Measurements from ENCODE around the gene IL13.
"Not testable (repeated sequence)": the region's sequence is repeated elsewhere in the genome, so short reads cannot be mapped to it uniquely, and the experiment has no call there.

The IL13 gene

GRCh38 chr5:132657676-132658380 lies at the start of gene IL13:
Gene IL13 (plus strand): TSS chr5:132658173. CDS start chr5:132658187, 14 bp downstream.
- no peak for DNase-seq (ENCODE audit: low read depth)

- DNase-seq (ENCODE audit: low read depth) = no peak
Observed at GRCh38 chr5:132611965-132612364, 46.0 kb upstream of the IL13 start.

GRCh38 chr5:132612846-132613245 lies 45.1 kb upstream of the IL13 start:
- DNase-seq (ENCODE audit: low read depth) = no peak

GRCh38 chr5:132621699-132622098 lies 36.3 kb upstream of the IL13 start:
- no peak for DNase-seq (ENCODE audit: low read depth)

DNA sequence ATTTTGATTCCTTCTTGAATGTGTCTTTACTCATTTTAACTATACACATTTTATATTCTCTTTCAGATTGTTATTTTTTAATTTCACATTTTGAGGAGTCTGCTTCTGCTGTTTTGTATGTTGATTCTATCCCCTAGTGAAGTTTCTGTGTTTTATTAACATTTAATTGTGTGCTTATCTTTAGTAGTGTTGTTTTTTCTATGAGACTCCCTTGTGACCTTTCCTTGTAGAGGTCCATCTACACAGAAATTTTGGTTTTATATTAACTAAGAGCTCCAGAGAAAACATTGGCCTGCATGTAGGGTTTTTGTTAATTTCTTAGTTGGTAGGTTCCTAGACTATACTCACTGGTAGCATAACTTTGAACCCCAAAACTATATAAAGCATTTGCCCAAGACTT lies 35.4 kb upstream of the IL13 start:
- no peak for DNase-seq (ENCODE audit: low read depth)

DNA sequence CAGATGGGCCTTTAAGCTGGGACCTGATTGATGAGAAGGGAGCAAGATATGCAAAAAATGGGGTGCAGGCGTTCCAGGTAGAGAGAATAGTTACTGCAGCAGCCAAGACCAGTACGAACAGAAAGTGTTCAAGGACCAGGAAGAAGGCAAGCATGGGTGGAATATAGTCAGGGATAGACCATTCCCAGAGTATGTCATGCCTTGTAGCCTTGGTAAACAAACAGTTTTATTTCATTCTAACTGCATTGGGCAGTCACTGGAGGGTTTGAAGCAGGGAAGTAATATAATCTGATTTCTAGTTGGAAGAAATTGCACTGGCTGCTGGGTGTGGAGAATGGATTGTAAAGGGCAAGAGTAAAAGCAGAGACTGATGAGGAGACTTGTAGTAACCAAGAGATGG lies 30.5 kb upstream of the IL13 start:
- DNase-seq (ENCODE audit: low read depth) = no peak

GRCh38 chr5:132628814-132629213 lies 29.2 kb upstream of the IL13 start:
- DNase-seq (ENCODE audit: low read depth) = no peak

- DNase-seq (ENCODE audit: low read depth) = no peak
Observed at GRCh38 chr5:132629230-132629944, 28.6 kb upstream of the IL13 start.

DNA sequence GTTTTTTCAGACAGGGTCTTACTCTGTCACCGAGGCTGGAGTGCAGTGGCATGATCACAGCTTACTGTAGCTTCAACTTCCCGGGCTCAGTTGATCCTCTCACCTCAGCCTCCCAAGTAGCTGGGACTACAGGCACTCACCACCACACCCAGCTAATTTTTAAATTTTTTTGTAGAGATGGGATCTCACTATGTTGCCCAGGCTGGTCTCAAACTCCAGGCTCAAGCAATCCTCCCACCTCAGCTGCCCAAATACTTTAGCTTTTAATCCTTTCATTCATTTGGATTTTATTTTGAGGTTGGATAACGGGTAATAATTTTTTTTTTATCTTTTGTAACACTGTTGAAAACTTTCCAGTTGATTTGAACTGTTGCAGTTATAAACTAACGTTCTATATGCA lies 24.4 kb upstream of the IL13 start:
- not testable (repeated sequence) for DNase-seq (ENCODE audit: low read depth)

- no peak for DNase-seq (ENCODE audit: low read depth)
Observed at GRCh38 chr5:132635873-132636272, 22.1 kb upstream of the IL13 start.

- DNase-seq (ENCODE audit: low read depth) = no peak
Observed at GRCh38 chr5:132637241-132637640, 20.7 kb upstream of the IL13 start.

DNA sequence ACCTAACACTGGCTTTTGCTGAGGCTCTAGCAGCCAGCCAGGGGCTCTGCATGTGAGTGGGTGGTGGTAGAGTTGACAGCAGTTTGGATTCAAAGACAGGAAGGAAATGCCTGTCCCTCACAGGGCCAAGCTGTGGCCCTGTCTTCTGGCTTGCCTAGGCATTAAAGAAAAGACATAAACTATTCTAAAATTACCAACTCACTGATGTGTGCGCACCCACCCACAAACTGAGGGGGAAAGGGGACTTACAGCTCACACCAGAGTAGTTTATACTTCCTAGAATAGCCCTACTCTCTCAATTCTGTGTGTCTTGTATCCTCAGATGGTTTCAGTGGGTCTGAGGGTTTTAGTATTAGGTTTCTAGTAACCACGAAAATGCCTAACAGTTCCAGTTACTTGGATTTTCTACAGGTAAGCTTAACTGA lies 18.3 kb upstream of the IL13 start:
- DNase-seq (ENCODE audit: low read depth) = no peak

DNA sequence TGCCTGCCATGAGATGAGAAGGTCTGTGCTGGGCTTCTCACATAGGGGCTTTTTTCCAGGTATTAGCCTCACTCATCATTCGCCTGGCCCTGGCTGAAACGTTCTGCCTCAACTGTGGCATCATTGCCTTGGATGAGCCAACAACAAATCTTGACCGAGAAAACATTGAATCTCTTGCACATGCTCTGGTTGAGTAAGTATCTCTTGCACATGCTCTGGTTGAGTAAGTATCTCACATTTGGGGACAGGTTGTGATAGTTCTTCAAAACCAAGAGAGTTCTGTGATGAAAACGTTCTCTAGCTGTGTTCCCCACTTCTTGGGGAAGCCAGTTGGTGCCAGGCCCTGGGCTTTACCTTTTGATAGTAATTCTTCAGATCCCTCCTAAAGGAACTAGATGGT lies 17.4 kb upstream of the IL13 start:
- DNase-seq (ENCODE audit: low read depth) = no peak

DNA sequence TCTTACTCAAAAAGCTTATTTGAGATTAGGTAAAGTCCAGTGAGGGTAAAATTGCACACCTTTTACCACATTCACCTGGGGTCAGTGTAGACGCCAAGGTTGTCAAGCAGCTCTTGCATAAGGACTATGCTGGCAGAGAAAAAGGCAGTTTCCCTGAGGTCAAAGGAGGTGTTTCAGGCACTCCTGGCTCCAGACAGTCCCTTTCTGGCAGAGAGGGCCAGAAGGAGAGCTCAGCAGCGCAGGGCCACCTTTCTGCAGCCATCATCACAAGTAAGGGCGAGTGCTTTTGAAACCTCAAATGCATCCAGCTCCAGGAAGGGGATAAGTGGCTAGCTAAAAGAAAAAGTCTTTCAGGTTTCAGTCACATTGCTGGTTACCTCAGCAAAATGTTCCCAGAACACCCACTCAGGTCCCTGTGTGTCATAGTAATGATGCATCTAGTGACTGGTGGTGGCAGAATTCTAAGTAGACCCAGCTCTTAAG lies 16.7 kb upstream of the IL13 start:
- DNase-seq (ENCODE audit: low read depth) = no peak

DNA sequence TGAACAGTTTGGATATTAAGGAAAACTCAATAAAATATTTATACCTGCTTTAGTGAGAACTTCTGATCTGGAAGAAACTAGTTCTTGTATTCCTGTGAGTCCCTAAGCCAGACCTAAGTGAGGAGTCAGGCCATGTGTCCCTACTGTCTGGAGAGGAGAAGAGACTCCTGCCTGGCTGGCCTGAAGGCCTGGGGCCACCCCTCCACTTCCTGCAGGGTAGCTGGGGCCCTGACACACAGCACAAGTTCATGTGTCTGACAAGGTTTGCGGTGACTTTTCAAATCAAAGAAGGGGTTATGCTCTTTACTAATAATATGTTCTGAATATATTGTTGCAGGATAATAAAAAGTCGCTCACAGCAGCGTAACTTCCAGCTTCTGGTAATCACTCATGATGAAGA lies 16.1 kb upstream of the IL13 start:
- DNase-seq (ENCODE audit: low read depth) = no peak

GRCh38 chr5:132644177-132644576 lies 13.8 kb upstream of the IL13 start:
- DNase-seq (ENCODE audit: low read depth) = no peak

- no peak for DNase-seq (ENCODE audit: low read depth)
Observed at GRCh38 chr5:132646583-132647266, 11.2 kb upstream of the IL13 start.

DNA sequence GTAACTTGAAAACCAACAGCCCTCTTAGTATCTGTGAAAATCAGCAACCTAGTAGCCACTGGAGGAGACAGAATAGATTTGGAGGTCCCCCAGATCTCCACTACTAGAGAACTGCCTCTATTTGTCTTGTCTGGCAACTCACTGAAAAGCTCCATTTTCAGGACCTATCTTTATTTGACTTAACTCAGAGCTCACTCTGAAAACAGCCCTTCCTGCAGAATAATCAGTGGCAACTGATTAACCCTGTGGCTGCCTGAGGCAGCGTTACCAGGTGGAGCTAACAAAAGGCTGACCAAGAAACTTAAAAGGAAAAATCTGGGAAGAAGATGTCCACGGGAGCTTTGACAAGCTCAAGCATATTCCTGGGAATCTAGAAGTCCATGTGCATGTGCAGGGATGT lies 10.5 kb upstream of the IL13 start:
- DNase-seq (ENCODE audit: low read depth) = no peak

- no peak for DNase-seq (ENCODE audit: low read depth)
Observed at GRCh38 chr5:132648355-132648754, 9.6 kb upstream of the IL13 start.

- DNase-seq (ENCODE audit: low read depth) = no peak
Observed at GRCh38 chr5:132651838-132652469, 6.0 kb upstream of the IL13 start.

GRCh38 chr5:132653716-132654115 lies 4.3 kb upstream of the IL13 start:
- no peak for DNase-seq (ENCODE audit: low read depth)
